GM12878 (cell line): Measurements from ENCODE around the gene EBP. TPM values are rescaled to one million over a fixed set of nuclear protein-coding genes. Genes with fewer than 3 reads are reported as not detected.

Source experiments
- ATF2 ChIP-seq: IDR thresholded peaks from 2 replicates; pipeline ENCODE4 v1.6.1; 2012; ENCODE audit warnings: low read length, inconsistent platforms
- BRCA1 ChIP-seq: IDR thresholded peaks from 2 replicates; pipeline ENCODE4 v1.6.1; 2011; ENCODE audit warnings: low read depth, low read length, improper control_type of control experiment
- E2F4 ChIP-seq: IDR thresholded peaks from 2 replicates; pipeline ENCODE4 v1.6.1; 2012; ENCODE audit warnings: low read depth, low read length, improper control_type of control experiment
- EP300 ChIP-seq, 2 experiments: fragments of 150-350 bp in 1 of 2; IDR thresholded peaks; 2 replicates each; pipeline ENCODE4 v1.6.1; 2011 to 2012; ENCODE audit warnings: low read depth in 2 of 2, low read length in 2 of 2, borderline replicate concordance in 1 of 2, improper control_type of control experiment in 1 of 2, inconsistent platforms in 1 of 2; ENCODE audit not compliant: control insufficient read depth in 1 of 2
- ETV6 ChIP-seq, 2 experiments: fragments of 450-650 bp in 1 of 2; IDR thresholded peaks in 1 of 2; conservative IDR thresholded peaks in 1 of 2; 2 replicates each; pipeline ENCODE4 v1.6.1; 2014; ENCODE audit warnings: antibody characterized with exemption in 1 of 2, borderline replicate concordance in 1 of 2, low read depth in 1 of 2, mild to moderate bottlenecking in 1 of 2, moderate library complexity in 1 of 2
- FOXK2 ChIP-seq: fragments of 450-650 bp; IDR thresholded peaks from 2 replicates; pipeline ENCODE4 v1.6.1; 2017; ENCODE audit warnings: mild to moderate bottlenecking, moderate library complexity
- JUNB ChIP-seq: IDR thresholded peaks from 2 replicates; pipeline ENCODE4 v1.6.1; 2016; ENCODE audit warnings: antibody characterized with exemption, mild to moderate bottlenecking
- LARP7 ChIP-seq: fragments of 450-650 bp; IDR thresholded peaks from 2 replicates; pipeline ENCODE4 v1.6.1; 2017; ENCODE audit warnings: mild to moderate bottlenecking
- MAX ChIP-seq: IDR thresholded peaks from 2 replicates; pipeline ENCODE4 v1.6.1; 2012; ENCODE audit warnings: low read depth, low read length, improper control_type of control experiment
- RELB ChIP-seq: fragments of 450-650 bp; IDR thresholded peaks from 2 replicates; pipeline ENCODE4 v1.6.1; 2017; ENCODE audit warnings: low read depth, mild to moderate bottlenecking, moderate library complexity
- SP1 ChIP-seq: IDR thresholded peaks from one replicate; pipeline ENCODE4 v1.6.1; 2011; ENCODE audit warnings: low read depth, low read length
- TAF1 ChIP-seq: IDR thresholded peaks from 2 replicates; pipeline ENCODE4 v1.6.1; 2011; ENCODE audit warnings: mild to moderate bottlenecking, low read depth, low read length, borderline replicate concordance
- TCF7 ChIP-seq: IDR thresholded peaks from 2 replicates; pipeline ENCODE4 v1.6.1; 2014; ENCODE audit warnings: antibody characterized with exemption, borderline replicate concordance
- ZNF207 ChIP-seq: fragments of 450-650 bp; IDR thresholded peaks from 2 replicates; pipeline ENCODE4 v1.6.1; 2014; ENCODE audit warnings: antibody characterized with exemption, mild to moderate bottlenecking, borderline replicate concordance
- polyA plus RNA-seq, 11 experiments: library from polyadenylated mRNA; depleted of rRNA in 4 of 11; unstranded in 6 of 11; stranded (reverse) in 5 of 11; fragments of >200 nt; fragmentation: Nextera tagmentation in 4 of 11; fragmentation: Illumina TruSeq in 1 of 11; extraction: Ambion mirVana in 4 of 11; extraction: Trizol in 1 of 11; gene quantifications; 1 replicate in 1 of 11; 2 replicates in 10 of 11; pipeline versions ENCODE4 v1.2.1 to v1.2.3, GENCODE V29; 2011 to 2016; ENCODE audit warnings: inconsistent platforms in 2 of 11, missing spikeins in 2 of 11, low read depth in 1 of 11
- total RNA-seq, 4 experiments: library from RNA; depleted of rRNA in 3 of 4; stranded (reverse); fragments of >200 nt in 3 of 4; fragmentation: Illumina TruSeq in 1 of 4; extraction: Trizol in 1 of 4; gene quantifications; 2 replicates each; pipeline versions ENCODE4 v1.2.1 to v1.2.3, GENCODE V29; 2013 to 2021

Gene EBP
- total and polyA plus RNA-seq, 10 of the 15 experiments (the other 5 are each of a cell fraction or from before 2014, with no cell fraction given): 125 to 628 (median 180) TPM

- TF ChIP-seq FOXK2 (no peak), E2F4 (no peak), SP1 (no peak), TCF7 (no peak), ATF2 (peak; percentile 32; the same call in 1 of the 2 replicates), ZNF207 (no peak), MAX (no peak), BRCA1 (no peak), TAF1 (no peak), RELB (no peak), EP300 (IDR thresholded peaks at IDR 0.05; ENCODE audit: borderline replicate concordance in 1 of 2, control insufficient read depth in 1 of 2, low read depth in 2 of 2, low read length in 2 of 2) (0 out of 4 replicates have a peak, but pooled peaks of 1 of the 2 experiments have one; percentile 17), JUNB (peak; percentile 92), ETV6 (conservative IDR thresholded peaks at IDR 0.05 in 1 of 2, IDR thresholded peaks at IDR 0.05 in 1 of 2; ENCODE audit: borderline replicate concordance in 1 of 2, low read depth in 1 of 2) (peak in 1 of 2 experiments; percentile 88; a peak in 2 of 4 replicates), LARP7 (no peak)
- TF ChIP-seq, all 136 proteins: peak for 19
These were observed 48.4 kb downstream of the EBP start (continued) for GRCh38 chrX:48569958-48570357.
